ENCODE measurements around the gene ROR1.
"Not testable (repeated sequence)": the region's sequence is repeated elsewhere in the genome, so short reads cannot be mapped to it uniquely, and the experiment has no call there.

Gene ROR1

GRCh38 chr1:63782982-63783381 lies 9.2 kb downstream of the ROR1 start:
- DNase-seq (ENCODE audit: low read depth, low spot score) = no peak
- no peak for TF ChIP-seq FOXP2 (optimal IDR thresholded peaks at IDR 0.05; ENCODE audit: control extremely low read depth, extremely low read length, insufficient read depth)
- no peak for TF ChIP-seq POLR2AphosphoS5 (IDR thresholded peaks at IDR 0.05; ENCODE audit: borderline replicate concordance, low read depth, low read length)
- TF ChIP-seq EZH2 (IDR thresholded peaks at IDR 0.05) = no peak
- Histone ChIP-seq H3K9me3 (ENCODE audit: low read depth, low read length) (no peaks in the 10 kb centered on the region), H3K36me3 (ENCODE audit: insufficient read depth, low read length) (no peaks in the 10 kb centered on the region), H3K4me3 (no peak overlapping the region), H3K27ac (no peak overlapping the region), H3K9ac (ENCODE audit: insufficient read length) (no peak overlapping the region)

- TF ChIP-seq EZH2 (IDR thresholded peaks at IDR 0.05) = no peak
- no peak for TF ChIP-seq POLR2AphosphoS5 (IDR thresholded peaks at IDR 0.05; ENCODE audit: borderline replicate concordance, low read depth, low read length)
- TF ChIP-seq FOXP2 (optimal IDR thresholded peaks at IDR 0.05; ENCODE audit: control extremely low read depth, extremely low read length, insufficient read depth) = no peak
- no peak overlapping the region for H3K9ac ChIP-seq (ENCODE audit: insufficient read length)
- no peak overlapping the region for H3K27ac ChIP-seq
- H3K36me3 ChIP-seq (ENCODE audit: insufficient read depth, low read length) = no peaks in the 10 kb centered on the region
- no peaks in the 10 kb centered on the region for H3K9me3 ChIP-seq (ENCODE audit: low read depth, low read length)
- no peak overlapping the region for H3K4me3 ChIP-seq
- no peak for DNase-seq (ENCODE audit: low read depth, low spot score)
Measured at GRCh38 chr1:63784083-63784482, 10.3 kb downstream of the ROR1 start.

GRCh38 chr1:63784489-63785390 lies 10.9 kb downstream of the ROR1 start:
- no peak overlapping the region for H3K4me3 ChIP-seq
- DNase-seq (ENCODE audit: low read depth, low spot score) = no peak
- H3K9me3 ChIP-seq (ENCODE audit: low read depth, low read length) = no peaks in the 10 kb centered on the region
- H3K27ac ChIP-seq = no peak overlapping the region
- TF ChIP-seq FOXP2 (optimal IDR thresholded peaks at IDR 0.05; ENCODE audit: control extremely low read depth, extremely low read length, insufficient read depth) (no peak), EZH2 (IDR thresholded peaks at IDR 0.05) (no peak), POLR2AphosphoS5 (IDR thresholded peaks at IDR 0.05; ENCODE audit: borderline replicate concordance, low read depth, low read length) (no peak)
- H3K36me3 ChIP-seq (ENCODE audit: insufficient read depth, low read length) = no peaks in the 10 kb centered on the region
- no peak overlapping the region for H3K9ac ChIP-seq (ENCODE audit: insufficient read length)

GRCh38 chr1:63787270-63787669 lies 13.5 kb downstream of the ROR1 start:
- not testable (repeated sequence) for H3K36me3 ChIP-seq (ENCODE audit: insufficient read depth, low read length); H3K9ac ChIP-seq (ENCODE audit: insufficient read length); DNase-seq (ENCODE audit: low read depth, low spot score); H3K9me3 ChIP-seq (ENCODE audit: low read depth, low read length)
- Histone ChIP-seq H3K4me3 (peak overlapping the region; percentile 29; the same call in 1 of the 2 replicates), H3K27ac (peak overlapping the region; percentile 91)

GRCh38 chr1:63787875-63788274 lies 14.1 kb downstream of the ROR1 start:
- no peaks in the 10 kb centered on the region for H3K36me3 ChIP-seq (ENCODE audit: insufficient read depth, low read length)
- peak overlapping the region; percentile 44 for H3K27ac ChIP-seq
- TF ChIP-seq POLR2AphosphoS5 (IDR thresholded peaks at IDR 0.05; ENCODE audit: borderline replicate concordance, low read depth, low read length) (no peak), FOXP2 (optimal IDR thresholded peaks at IDR 0.05; ENCODE audit: control extremely low read depth, extremely low read length, insufficient read depth) (no peak), EZH2 (IDR thresholded peaks at IDR 0.05) (no peak)
- H3K9me3 ChIP-seq (ENCODE audit: low read depth, low read length) = no peaks in the 10 kb centered on the region
- no peak overlapping the region for H3K9ac ChIP-seq (ENCODE audit: insufficient read length)
- H3K4me3 ChIP-seq = no peak overlapping the region
- no peak for DNase-seq (ENCODE audit: low read depth, low spot score)

GRCh38 chr1:63789856-63790605 lies 16.2 kb downstream of the ROR1 start:
- H3K27ac ChIP-seq = no peak overlapping the region
- no peaks in the 10 kb centered on the region for H3K36me3 ChIP-seq (ENCODE audit: insufficient read depth, low read length)
- TF ChIP-seq FOXP2 (optimal IDR thresholded peaks at IDR 0.05; ENCODE audit: control extremely low read depth, extremely low read length, insufficient read depth) (no peak), EZH2 (IDR thresholded peaks at IDR 0.05) (no peak), POLR2AphosphoS5 (IDR thresholded peaks at IDR 0.05; ENCODE audit: borderline replicate concordance, low read depth, low read length) (no peak)
- H3K4me3 ChIP-seq = no peak overlapping the region
- no peaks in the 10 kb centered on the region for H3K9me3 ChIP-seq (ENCODE audit: low read depth, low read length)
- DNase-seq (ENCODE audit: low read depth, low spot score) = no peak
- no peak overlapping the region for H3K9ac ChIP-seq (ENCODE audit: insufficient read length)

- no peaks in the 10 kb centered on the region for H3K9me3 ChIP-seq (ENCODE audit: low read depth, low read length)
- H3K4me3 ChIP-seq = no peak overlapping the region
- H3K36me3 ChIP-seq (ENCODE audit: insufficient read depth, low read length) = no peaks in the 10 kb centered on the region
- TF ChIP-seq POLR2AphosphoS5 (IDR thresholded peaks at IDR 0.05; ENCODE audit: borderline replicate concordance, low read depth, low read length) = no peak
- TF ChIP-seq EZH2 (IDR thresholded peaks at IDR 0.05) = no peak
- no peak for TF ChIP-seq FOXP2 (optimal IDR thresholded peaks at IDR 0.05; ENCODE audit: control extremely low read depth, extremely low read length, insufficient read depth)
- H3K27ac ChIP-seq = no peak overlapping the region
- DNase-seq (ENCODE audit: low read depth, low spot score) = no peak
- no peak overlapping the region for H3K9ac ChIP-seq (ENCODE audit: insufficient read length)
Measured at GRCh38 chr1:63790989-63791388, 17.2 kb downstream of the ROR1 start.

GRCh38 chr1:63792152-63792551 lies 18.3 kb downstream of the ROR1 start:
- Histone ChIP-seq H3K36me3 (ENCODE audit: insufficient read depth, low read length) (no peaks in the 10 kb centered on the region), H3K9ac (ENCODE audit: insufficient read length) (no peak overlapping the region), H3K9me3 (ENCODE audit: low read depth, low read length) (no peaks in the 10 kb centered on the region), H3K27ac (no peak overlapping the region), H3K4me3 (no peak overlapping the region)
- TF ChIP-seq FOXP2 (optimal IDR thresholded peaks at IDR 0.05; ENCODE audit: control extremely low read depth, extremely low read length, insufficient read depth) = no peak
- no peak for TF ChIP-seq POLR2AphosphoS5 (IDR thresholded peaks at IDR 0.05; ENCODE audit: borderline replicate concordance, low read depth, low read length)
- TF ChIP-seq EZH2 (IDR thresholded peaks at IDR 0.05) = no peak
- DNase-seq (ENCODE audit: low read depth, low spot score) = no peak

Data from SK-N-MC (cell line).